BLaER1 (cell line): ENCODE results near the gene XRCC2.

ENCODE experiments used
- H3K27ac ChIP-seq: shearing (Covaris generic); formaldehyde crosslinking; 2 replicates; pipeline ENCODE4 v1.8.1; 2022
- H3K27me3 ChIP-seq: shearing (Covaris generic); formaldehyde crosslinking; 2 replicates; pipeline ENCODE4 v1.8.1; 2022
- H3K36me3 ChIP-seq: shearing (Covaris generic); formaldehyde crosslinking; 2 replicates; pipeline ENCODE4 v1.8.1; 2022
- H3K4me1 ChIP-seq: shearing (Covaris generic); formaldehyde crosslinking; 2 replicates; pipeline ENCODE4 v1.8.1; 2022
- H3K4me2 ChIP-seq: shearing (Covaris generic); formaldehyde crosslinking; 2 replicates; pipeline ENCODE4 v1.8.1; 2022
- H3K4me3 ChIP-seq: shearing (Covaris generic); formaldehyde crosslinking; 2 replicates; pipeline ENCODE4 v1.8.1; 2022
- H3K9ac ChIP-seq: shearing (Covaris generic); formaldehyde crosslinking; 2 replicates; pipeline ENCODE4 v1.8.1; 2022
- H3K9me3 ChIP-seq: shearing (Covaris generic); formaldehyde crosslinking; 2 replicates; pipeline ENCODE4 v1.8.1; 2022
- H4K20me1 ChIP-seq: shearing (Covaris generic); formaldehyde crosslinking; 2 replicates; pipeline ENCODE4 v1.8.1; 2022
- Cebpa-rat ChIP-seq: shearing (Covaris generic); IDR thresholded peaks from 2 replicates; pipeline ENCODE4 v1.8.1; 2022

Gene XRCC2

DNA sequence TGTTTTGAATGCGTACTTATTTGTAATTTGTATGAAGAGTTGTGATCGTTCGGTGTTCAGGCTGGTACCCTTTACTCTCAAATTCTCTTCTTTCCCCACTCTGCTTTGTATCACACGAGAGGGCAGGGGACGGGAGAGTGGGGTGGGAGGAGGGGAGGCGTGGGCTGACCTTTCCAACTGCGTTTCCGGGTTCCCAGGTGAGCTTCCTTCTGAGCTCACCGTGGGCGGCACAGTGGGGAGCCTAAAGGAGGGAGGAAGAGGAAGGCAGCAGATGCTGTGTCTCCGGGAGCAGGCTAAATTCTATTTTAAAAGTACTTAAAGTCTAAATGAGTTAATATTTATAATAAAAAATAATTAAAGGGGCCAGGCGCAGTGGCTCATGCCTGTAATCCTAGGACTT is 7.4 kb upstream of the XRCC2 start:
- TF ChIP-seq Cebpa-rat = no peak

DNA sequence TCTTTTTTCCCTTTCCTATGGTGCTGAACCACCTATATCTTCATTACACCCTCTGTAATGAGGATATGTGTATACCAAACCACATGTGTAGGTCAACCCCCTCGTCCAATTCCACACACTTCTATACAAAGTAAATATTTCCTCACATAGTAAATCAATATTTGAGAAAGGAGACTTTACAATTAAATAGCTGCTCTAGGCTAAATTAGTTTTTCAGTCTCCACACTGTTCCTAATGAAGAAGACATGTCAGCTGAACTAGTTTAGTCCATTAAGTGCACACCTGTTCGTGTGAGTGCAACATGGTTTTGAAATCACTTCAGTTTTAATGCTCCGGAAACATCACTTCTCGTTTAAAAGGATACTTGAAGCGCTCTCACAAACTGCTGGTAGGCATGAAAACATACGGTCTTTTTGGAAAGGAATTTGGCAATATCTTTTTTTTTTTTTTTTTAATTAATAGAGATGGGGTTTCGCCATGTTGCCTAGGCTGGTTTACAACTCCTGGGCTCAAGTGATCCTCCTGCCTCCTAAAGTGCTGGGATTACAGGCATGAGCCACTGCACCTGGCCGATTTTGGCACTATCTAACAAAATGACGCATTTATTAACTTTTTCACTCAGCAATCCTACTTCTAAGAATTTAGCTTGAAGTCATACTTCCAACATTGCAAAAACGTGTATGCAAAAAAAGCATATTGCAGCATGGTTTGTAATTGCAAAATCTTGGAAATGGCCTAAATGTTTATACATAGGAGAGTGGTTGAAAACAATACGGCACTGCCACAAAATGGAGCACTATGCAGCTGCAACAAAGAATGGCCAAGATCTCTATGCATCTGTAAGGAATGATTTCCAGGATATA is 2.1 kb upstream of the XRCC2 start:
- no peak for TF ChIP-seq Cebpa-rat
- H3K36me3 ChIP-seq = peaks cover 11% of the 10 kb centered on the region; the same call in 1 of the 2 replicates
- no peaks in the 10 kb centered on the region for H3K9me3 ChIP-seq
- H4K20me1 ChIP-seq = no peaks in the 10 kb centered on the region
- no peaks in the 10 kb centered on the region for H3K27me3 ChIP-seq
- H3K4me3 ChIP-seq = no peak overlapping the region
- peaks cover 18% of the 10 kb centered on the region for H3K4me1 ChIP-seq
- H3K4me2 ChIP-seq = no peak overlapping the region
- H3K27ac ChIP-seq = no peak overlapping the region
- no peak overlapping the region for H3K9ac ChIP-seq

More for the DNA sequence above, 7.4 kb upstream of the XRCC2 start:
- no peaks in the 10 kb centered on the region for H3K36me3 ChIP-seq
- no peak overlapping the region for H3K27ac ChIP-seq
- no peaks in the 10 kb centered on the region for H3K9me3 ChIP-seq
- no peak overlapping the region for H3K9ac ChIP-seq
- H3K27me3 ChIP-seq = no peaks in the 10 kb centered on the region
- no peak overlapping the region for H3K4me2 ChIP-seq
- H3K4me1 ChIP-seq = no peaks in the 10 kb centered on the region
- H3K4me3 ChIP-seq = no peak overlapping the region
- no peaks in the 10 kb centered on the region for H4K20me1 ChIP-seq

- TF ChIP-seq Cebpa-rat = no peak
- Histone ChIP-seq H3K27me3 (no peaks in the 10 kb centered on the region), H3K4me1 (peaks cover 18% of the 10 kb centered on the region), H3K9ac (peak overlapping the region; percentile 93), H4K20me1 (peaks cover 21% of the 10 kb centered on the region; the same call in 1 of the 2 replicates), H3K4me2 (peak overlapping the region; percentile 92), H3K27ac (peak overlapping the region; percentile 91), H3K4me3 (peak overlapping the region; percentile 93), H3K9me3 (no peaks in the 10 kb centered on the region), H3K36me3 (peaks cover 29% of the 10 kb centered on the region)
Measured at GRCh38 chr7:152674860-152675758, 832 bp downstream of the XRCC2 start.

DNA sequence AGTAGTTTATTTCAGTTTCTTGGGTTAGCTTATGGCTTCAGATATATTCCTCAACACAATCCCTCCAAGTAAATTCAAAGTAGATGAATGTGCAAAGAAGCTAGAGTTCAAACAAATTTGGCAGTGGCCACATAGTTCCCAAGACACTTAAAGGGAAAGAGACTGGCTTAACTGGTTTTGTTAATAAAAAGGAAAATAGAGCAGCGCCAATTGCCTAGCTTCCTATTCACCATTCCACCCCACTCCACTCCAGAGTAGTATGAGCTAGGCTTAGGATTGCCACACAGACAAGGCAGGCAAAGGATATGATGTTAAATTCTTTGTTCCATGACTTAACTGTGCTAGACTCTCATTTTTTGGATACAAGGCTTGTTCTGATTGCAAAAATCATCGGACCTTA is 2.0 kb downstream of the XRCC2 start:
- Histone ChIP-seq H3K4me1 (peaks cover 18% of the 10 kb centered on the region), H3K4me3 (no peak overlapping the region), H3K27ac (no peak overlapping the region), H3K9ac (no peak overlapping the region), H3K9me3 (no peaks in the 10 kb centered on the region), H3K36me3 (peaks cover 41% of the 10 kb centered on the region), H4K20me1 (peaks cover 33% of the 10 kb centered on the region; the same call in 1 of the 2 replicates), H3K27me3 (no peaks in the 10 kb centered on the region), H3K4me2 (peak overlapping the region; percentile 45)
- TF ChIP-seq Cebpa-rat = no peak

DNA sequence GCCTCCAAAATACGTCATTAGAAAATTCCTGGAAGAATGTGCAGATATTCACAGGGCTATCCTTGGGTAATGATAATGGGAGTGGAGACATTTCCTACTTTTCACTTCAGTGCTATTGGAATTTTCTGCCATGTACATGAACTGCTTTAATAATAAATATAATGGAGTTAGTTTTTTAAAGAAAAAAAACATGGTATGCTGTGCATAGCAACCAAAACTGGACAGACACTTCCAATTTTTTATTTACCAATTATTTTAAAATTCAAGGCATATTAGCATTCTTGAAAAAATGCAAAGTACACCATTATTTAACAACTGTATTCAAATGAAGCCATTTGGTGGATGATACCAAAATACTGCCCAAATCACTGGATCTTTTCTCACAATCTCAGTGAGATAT is 3.3 kb downstream of the XRCC2 start:
- H3K9ac ChIP-seq = no peak overlapping the region
- peaks cover 18% of the 10 kb centered on the region for H3K4me1 ChIP-seq
- H3K4me2 ChIP-seq = no peak overlapping the region
- H3K27ac ChIP-seq = no peak overlapping the region
- peaks cover 34% of the 10 kb centered on the region; the same call in 1 of the 2 replicates for H4K20me1 ChIP-seq
- TF ChIP-seq Cebpa-rat = no peak
- H3K27me3 ChIP-seq = no peaks in the 10 kb centered on the region
- no peak overlapping the region for H3K4me3 ChIP-seq
- peaks cover 54% of the 10 kb centered on the region for H3K36me3 ChIP-seq
- H3K9me3 ChIP-seq = no peaks in the 10 kb centered on the region

DNA sequence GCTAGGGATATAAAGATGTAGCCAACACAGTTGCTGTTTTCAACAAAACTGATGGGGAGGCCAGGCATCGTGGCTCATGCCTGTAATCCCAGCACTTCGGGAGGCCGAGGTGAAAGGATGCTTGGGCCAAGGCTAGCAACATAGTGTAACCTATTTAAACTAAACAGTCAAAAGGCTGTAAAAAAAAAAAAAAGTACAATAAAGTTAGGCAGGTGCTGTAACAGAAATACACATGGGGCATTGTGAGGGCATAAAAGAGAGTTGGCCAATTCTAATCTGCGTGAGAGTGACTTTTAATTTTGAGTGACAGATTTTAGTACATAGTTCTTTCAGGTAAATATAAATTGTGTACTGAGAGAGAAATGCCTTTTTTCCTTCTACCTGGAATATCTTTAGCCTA is 6.2 kb downstream of the XRCC2 start:
- Histone ChIP-seq H3K36me3 (peaks cover 80% of the 10 kb centered on the region), H3K4me1 (peaks cover 5% of the 10 kb centered on the region), H3K27me3 (no peaks in the 10 kb centered on the region)

GRCh38 chr7:152668975-152669374 is 7.0 kb downstream of the XRCC2 start:
- H3K36me3 ChIP-seq = peaks cover 84% of the 10 kb centered on the region

More for the DNA sequence above, 6.2 kb downstream of the XRCC2 start:
- no peak overlapping the region for H3K27ac ChIP-seq
- no peaks in the 10 kb centered on the region for H3K9me3 ChIP-seq
- no peak overlapping the region for H3K4me2 ChIP-seq
- peaks cover 37% of the 10 kb centered on the region; the same call in 1 of the 2 replicates for H4K20me1 ChIP-seq
- no peak for TF ChIP-seq Cebpa-rat
- no peak overlapping the region for H3K9ac ChIP-seq
- H3K4me3 ChIP-seq = no peak overlapping the region

DNA sequence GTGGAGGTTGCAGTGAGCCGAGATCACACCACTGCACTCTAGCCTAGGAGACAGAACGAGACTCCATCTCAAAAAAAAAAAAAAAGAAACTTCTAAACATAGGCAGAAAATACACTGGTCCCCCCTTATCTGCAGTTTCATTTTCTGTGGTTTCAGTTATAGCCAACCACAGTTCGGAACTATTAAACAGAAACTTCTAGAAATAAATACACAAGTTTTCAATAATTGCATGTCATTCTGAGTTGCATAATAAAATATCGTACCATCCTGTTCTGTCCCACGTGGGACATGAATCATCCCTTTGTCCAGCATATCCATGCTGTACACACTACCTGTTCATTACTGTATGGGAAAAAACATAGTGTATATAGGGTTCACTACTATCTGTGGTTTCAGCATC is 8.0 kb downstream of the XRCC2 start:
- H3K27ac ChIP-seq = no peak overlapping the region
- peaks cover 53% of the 10 kb centered on the region; the same call in 1 of the 2 replicates for H4K20me1 ChIP-seq

More at GRCh38 chr7:152668975-152669374, 7.0 kb downstream of the XRCC2 start:
- H3K9ac ChIP-seq = no peak overlapping the region
- H4K20me1 ChIP-seq = peaks cover 43% of the 10 kb centered on the region; the same call in 1 of the 2 replicates
- no peak overlapping the region for H3K4me2 ChIP-seq
- no peaks in the 10 kb centered on the region for H3K27me3 ChIP-seq
- TF ChIP-seq Cebpa-rat = no peak
- no peak overlapping the region for H3K27ac ChIP-seq
- no peaks in the 10 kb centered on the region for H3K9me3 ChIP-seq
- H3K4me3 ChIP-seq = no peak overlapping the region
- no peaks in the 10 kb centered on the region for H3K4me1 ChIP-seq

DNA sequence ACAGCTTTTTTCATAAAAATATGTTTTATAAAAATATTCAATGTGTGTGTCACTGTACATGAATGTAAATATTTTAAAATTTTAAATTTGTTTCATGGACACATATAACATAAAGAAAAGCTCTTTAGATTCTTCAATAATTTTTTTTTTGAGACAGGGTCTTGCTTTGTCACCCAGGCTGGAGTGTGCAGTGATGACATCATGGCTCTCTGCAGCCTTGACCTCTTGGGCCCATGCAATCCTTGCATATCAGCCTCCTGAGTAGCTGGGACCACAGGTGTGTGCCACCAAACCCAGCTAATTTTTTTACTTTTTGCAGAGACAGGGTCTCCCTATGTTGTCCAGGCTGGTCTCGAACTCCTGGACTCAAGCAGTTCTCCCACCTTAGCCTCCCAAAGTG is 9.9 kb downstream of the XRCC2 start:
- no peak for TF ChIP-seq Cebpa-rat
- Histone ChIP-seq H3K9me3 (no peaks in the 10 kb centered on the region), H3K27ac (no peak overlapping the region), H3K4me2 (no peak overlapping the region), H4K20me1 (peaks cover 47% of the 10 kb centered on the region; the same call in 1 of the 2 replicates), H3K36me3 (peaks cover 86% of the 10 kb centered on the region), H3K4me1 (no peaks in the 10 kb centered on the region), H3K9ac (no peak overlapping the region), H3K4me3 (no peak overlapping the region), H3K27me3 (no peaks in the 10 kb centered on the region)

More for the DNA sequence above, 8.0 kb downstream of the XRCC2 start:
- H3K27me3 ChIP-seq = no peaks in the 10 kb centered on the region
- H3K36me3 ChIP-seq = peaks cover 83% of the 10 kb centered on the region
- no peak overlapping the region for H3K4me2 ChIP-seq
- H3K9me3 ChIP-seq = no peaks in the 10 kb centered on the region
- no peaks in the 10 kb centered on the region for H3K4me1 ChIP-seq
- no peak overlapping the region for H3K4me3 ChIP-seq
- no peak overlapping the region for H3K9ac ChIP-seq
- no peak for TF ChIP-seq Cebpa-rat
